SU-DHL-6 (cell line): ENCODE data around the gene GBP5.

ENCODE experiments used
- H2AFZ ChIP-seq: fragments of 200-600 bp; sonication (generic); 2 replicates; pipeline ENCODE4 v1.6.1; 2014; ENCODE audit warnings: low read depth, mild to moderate bottlenecking, moderate library complexity, mixed read lengths, antibody characterized with exemption, low read length; ENCODE audit not compliant: severe bottlenecking
- H3F3A ChIP-seq: fragments of 200-600 bp; shearing (Covaris generic); 2 replicates; pipeline ENCODE4 v1.6.0; 2016; ENCODE audit warnings: antibody characterized with exemption, mild to moderate bottlenecking; ENCODE audit not compliant: insufficient read depth
- H3K27ac ChIP-seq: fragments of 200-600 bp; sonication (generic); 2 replicates; pipeline ENCODE4 v1.5.1; 2016; ENCODE audit warnings: low read depth, mild to moderate bottlenecking, low read length, moderate library complexity, mixed read lengths
- H3K27me3 ChIP-seq: fragments of 200-600 bp; sonication (generic), shearing (Covaris generic); 2 replicates; pipeline ENCODE4 v1.6.0; 2014; ENCODE audit warnings: mild to moderate bottlenecking, low read length
- H3K36me3 ChIP-seq: fragments of 200-600 bp; sonication (generic); 2 replicates; pipeline ENCODE4 v1.6.1; 2014; ENCODE audit warnings: mild to moderate bottlenecking, low read length, mixed read lengths
- H3K4me2 ChIP-seq: fragments of 300-600, 200-600 bp; shearing (Covaris generic), sonication (generic); 2 replicates; pipeline ENCODE4 v1.6.0; 2014; ENCODE audit warnings: low read length, low read depth, mild to moderate bottlenecking; ENCODE audit not compliant: poor library complexity, severe bottlenecking
- H3K4me3 ChIP-seq: fragments of 200-600 bp; sonication (generic); 2 replicates; pipeline ENCODE4 v1.5.1; 2014; ENCODE audit warnings: antibody characterized with exemption, low read length, mild to moderate bottlenecking, mixed read lengths; ENCODE audit not compliant: insufficient read depth, poor library complexity, severe bottlenecking
- H3K79me2 ChIP-seq: fragments of 200-600 bp; sonication (generic); 2 replicates; pipeline ENCODE4 v1.6.1; 2014; ENCODE audit warnings: mild to moderate bottlenecking, low read length, moderate library complexity; ENCODE audit not compliant: insufficient read depth
- H3K9ac ChIP-seq: fragments of 200-600 bp; sonication (generic); 2 replicates; pipeline ENCODE4 v1.7.0; 2014; ENCODE audit warnings: mild to moderate bottlenecking, low read length
- H3K9me2 ChIP-seq: fragments of 200-600 bp; sonication (generic); replicated peaks from 2 replicates; pipeline ENCODE4 v1.6.1; 2014; ENCODE audit warnings: low read length; ENCODE audit not compliant: insufficient read depth
- H3K9me3 ChIP-seq: fragments of 200-600 bp; sonication (generic); 2 replicates; pipeline ENCODE4 v1.6.1; 2014; ENCODE audit warnings: low read length, mixed read lengths; ENCODE audit not compliant: insufficient read depth
- H4K20me1 ChIP-seq: fragments of 200-600 bp; sonication (generic); 2 replicates; pipeline ENCODE4 v1.6.1; 2014; ENCODE audit warnings: low read depth, mild to moderate bottlenecking, antibody characterized with exemption, low read length, moderate library complexity, mixed read lengths
- EZH2phosphoT487 ChIP-seq: fragments of 200-600 bp; sonication (generic), shearing (Covaris generic); conservative IDR thresholded peaks from 2 replicates; pipeline ENCODE4 v1.6.1; 2018; ENCODE audit warnings: mild to moderate bottlenecking, antibody characterized with exemption, low read length, moderate library complexity, mixed read lengths
- TF ChIP-seq, protein P1 (sequence below): fragments of 200-600 bp; sonication (generic); IDR thresholded peaks from one replicate; pipeline ENCODE4 v1.5.1; 2017; ENCODE audit warnings: antibody characterized with exemption, mild to moderate bottlenecking, low read length, moderate library complexity; ENCODE audit not compliant: insufficient read depth, poor library complexity, severe bottlenecking

The GBP5 gene

DNA sequence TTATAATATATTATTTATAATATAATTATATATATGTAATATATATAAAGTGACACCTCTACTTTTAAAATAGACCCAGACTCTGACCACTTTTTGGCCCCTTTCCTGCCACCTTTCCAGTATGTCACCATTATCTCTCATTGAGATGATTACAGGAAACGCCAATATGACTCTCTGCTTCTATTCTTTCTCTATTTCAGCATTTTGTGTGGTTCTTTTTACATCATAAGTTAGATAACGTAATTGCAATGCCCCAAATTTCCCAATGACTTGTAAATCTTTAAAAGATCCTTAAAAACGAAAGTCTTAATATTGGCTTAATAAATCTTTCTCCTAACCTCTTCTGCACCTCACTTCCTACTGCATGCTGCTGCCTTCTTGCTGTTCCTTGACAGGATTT is 8.1 kb upstream of the GBP5 start:
- H4K20me1 ChIP-seq, result no peaks in the 10 kb centered on the region
- no peak for TF ChIP-seq EZH2phosphoT487
- TF ChIP-seq, protein P1, sequence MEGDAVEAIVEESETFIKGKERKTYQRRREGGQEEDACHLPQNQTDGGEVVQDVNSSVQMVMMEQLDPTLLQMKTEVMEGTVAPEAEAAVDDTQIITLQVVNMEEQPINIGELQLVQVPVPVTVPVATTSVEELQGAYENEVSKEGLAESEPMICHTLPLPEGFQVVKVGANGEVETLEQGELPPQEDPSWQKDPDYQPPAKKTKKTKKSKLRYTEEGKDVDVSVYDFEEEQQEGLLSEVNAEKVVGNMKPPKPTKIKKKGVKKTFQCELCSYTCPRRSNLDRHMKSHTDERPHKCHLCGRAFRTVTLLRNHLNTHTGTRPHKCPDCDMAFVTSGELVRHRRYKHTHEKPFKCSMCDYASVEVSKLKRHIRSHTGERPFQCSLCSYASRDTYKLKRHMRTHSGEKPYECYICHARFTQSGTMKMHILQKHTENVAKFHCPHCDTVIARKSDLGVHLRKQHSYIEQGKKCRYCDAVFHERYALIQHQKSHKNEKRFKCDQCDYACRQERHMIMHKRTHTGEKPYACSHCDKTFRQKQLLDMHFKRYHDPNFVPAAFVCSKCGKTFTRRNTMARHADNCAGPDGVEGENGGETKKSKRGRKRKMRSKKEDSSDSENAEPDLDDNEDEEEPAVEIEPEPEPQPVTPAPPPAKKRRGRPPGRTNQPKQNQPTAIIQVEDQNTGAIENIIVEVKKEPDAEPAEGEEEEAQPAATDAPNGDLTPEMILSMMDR, result no peak
- H3K27ac ChIP-seq, result no peak overlapping the region
- H2AFZ ChIP-seq, result no peak overlapping the region
- H3K9ac ChIP-seq, result no peak overlapping the region
- H3F3A ChIP-seq, result no peaks in the 10 kb centered on the region
- no peaks in the 10 kb centered on the region for H3K79me2 ChIP-seq
- H3K9me2 ChIP-seq, result no peaks in the 10 kb centered on the region
- H3K9me3 ChIP-seq, result no peaks in the 10 kb centered on the region
- H3K36me3 ChIP-seq, result no peaks in the 10 kb centered on the region
- H3K4me2 ChIP-seq, result no peak overlapping the region
- H3K4me3 ChIP-seq, result no peak overlapping the region
- no peaks in the 10 kb centered on the region for H3K27me3 ChIP-seq

- Histone ChIP-seq H4K20me1 (no peaks in the 10 kb centered on the region), H3K27me3 (no peaks in the 10 kb centered on the region), H3K9ac (no peak overlapping the region), H3K4me2 (no peak overlapping the region), H3K4me3 (no peak overlapping the region), H2AFZ (no peak overlapping the region), H3K27ac (no peak overlapping the region), H3K79me2 (no peaks in the 10 kb centered on the region), H3K9me2 (no peaks in the 10 kb centered on the region), H3K9me3 (no peaks in the 10 kb centered on the region), H3K36me3 (no peaks in the 10 kb centered on the region), H3F3A (no peaks in the 10 kb centered on the region)
- TF ChIP-seq, protein P1, result no peak
- no peak for TF ChIP-seq EZH2phosphoT487
These were observed 6.4 kb upstream of the GBP5 start for GRCh38 chr1:89279011-89279466.

DNA sequence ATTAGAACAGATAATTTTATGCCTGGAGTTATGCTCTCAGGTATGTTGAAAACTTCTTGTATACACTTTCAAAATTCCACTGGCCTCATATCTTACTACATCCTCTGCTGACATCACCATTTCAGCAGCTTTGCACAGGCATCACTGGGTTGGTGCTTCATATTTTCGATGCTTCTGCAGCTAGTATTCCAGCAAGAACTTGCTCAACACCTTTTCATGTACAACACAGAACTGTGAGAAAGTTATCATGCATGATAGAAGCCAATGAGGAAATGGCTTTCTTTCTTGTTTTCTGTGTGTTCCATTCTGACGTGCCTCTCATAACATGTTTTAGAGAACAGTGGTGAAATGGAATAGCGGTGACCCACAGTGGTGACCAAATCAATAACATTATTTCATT is 5.1 kb upstream of the GBP5 start:
- TF ChIP-seq, protein P1, result no peak
- no peak for TF ChIP-seq EZH2phosphoT487
- H3K36me3 ChIP-seq, result no peaks in the 10 kb centered on the region
- H3K9me3 ChIP-seq, result no peaks in the 10 kb centered on the region
- no peak overlapping the region for H3K4me3 ChIP-seq
- H3K9me2 ChIP-seq, result no peaks in the 10 kb centered on the region
- H4K20me1 ChIP-seq, result no peaks in the 10 kb centered on the region
- H3K4me2 ChIP-seq, result no peak overlapping the region
- no peak overlapping the region for H3K9ac ChIP-seq
- H2AFZ ChIP-seq, result no peak overlapping the region
- no peaks in the 10 kb centered on the region for H3F3A ChIP-seq
- H3K27me3 ChIP-seq, result no peaks in the 10 kb centered on the region
- no peak overlapping the region for H3K27ac ChIP-seq
- no peaks in the 10 kb centered on the region for H3K79me2 ChIP-seq
